ENCODE data around the gene HK1.

Gene HK1

DNA sequence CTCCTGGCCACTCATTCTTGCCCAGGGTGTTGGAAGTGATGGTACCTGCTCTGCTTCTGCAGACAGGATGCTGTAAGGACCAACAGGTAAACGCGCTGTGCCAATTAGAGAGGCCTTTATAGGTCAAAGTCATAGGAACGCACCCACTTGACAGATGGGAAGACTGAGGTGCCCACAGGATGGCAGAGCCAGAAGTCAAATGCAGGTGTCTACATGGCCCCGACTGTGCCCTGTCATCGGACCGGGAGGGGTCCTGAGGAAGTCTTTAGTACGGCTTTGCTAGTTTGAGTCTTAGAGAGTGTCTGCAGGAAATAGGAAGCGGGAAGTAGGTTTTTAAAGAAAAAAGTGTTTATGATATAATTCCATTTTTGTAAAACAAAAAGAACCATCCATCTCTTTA lies 57.3 kb downstream of the HK1 start:
- Histone ChIP-seq H3K4me1 (ENCODE audit: control insufficient read depth in 1 of 2, insufficient read depth in 2 of 2, low read length in 2 of 2) (peaks cover 64 to 67% of the 10 kb centered on the region in 2 experiments), H3K79me2 (ENCODE audit: control insufficient read depth, insufficient read depth, low read length, poor library complexity) (peaks cover 37% of the 10 kb centered on the region), H2BK5ac (ENCODE audit: low read depth, low read length, poor library complexity) (peak overlapping the region; percentile 60), H4K12ac (ENCODE audit: low read depth, low read length) (peak overlapping the region; percentile 13), H3K9ac (ENCODE audit: low read length) (no peak overlapping the region), H3K79me1 (ENCODE audit: low read length) (peaks cover 55% of the 10 kb centered on the region), H3K4ac (ENCODE audit: low read depth, low read length) (peak overlapping the region; percentile 72), H2BK12ac (ENCODE audit: low read length) (peak overlapping the region; percentile 63), H3K4me2 (ENCODE audit: low read length) (no peak overlapping the region), H3K27me3 (ENCODE audit: insufficient read depth, low read length) (no peaks in the 10 kb centered on the region), H3K36me3 (ENCODE audit: control insufficient read depth in 1 of 2, insufficient read depth in 2 of 2, low read length in 2 of 2) (no peaks in the 10 kb centered on the region), H3K23ac (ENCODE audit: low read length) (no peak overlapping the region), H3K27ac (ENCODE audit: low read depth, low read length) (peak overlapping the region; percentile 96), H3K9me3 (ENCODE audit: insufficient read depth, low read depth, low read length) (peaks cover 1% of the 10 kb centered on the region), H3K18ac (ENCODE audit: low read length) (peak overlapping the region; percentile 66), H2AK5ac (ENCODE audit: low read length) (peak overlapping the region; percentile 34), H2AFZ (ENCODE audit: insufficient read depth, low read length, poor library complexity) (peak overlapping the region; percentile 55), H3K4me3 (ENCODE audit: low read depth, low read length) (no peak overlapping the region), H4K91ac (ENCODE audit: low read depth, low read length) (peak overlapping the region; percentile 81), H3K14ac (ENCODE audit: low read length) (peak overlapping the region; percentile 62), H4K8ac (ENCODE audit: low read depth, low read length) (peak overlapping the region; percentile 55), H2BK120ac (ENCODE audit: insufficient read depth, low read length, poor library complexity) (peak overlapping the region; percentile 91)
- DNase-seq, result no peak
- WGBS (ENCODE audit: extremely low coverage, insufficient coverage, insufficient read length), result 100% methylated on average over 1 of the region's 8 CpGs

DNA sequence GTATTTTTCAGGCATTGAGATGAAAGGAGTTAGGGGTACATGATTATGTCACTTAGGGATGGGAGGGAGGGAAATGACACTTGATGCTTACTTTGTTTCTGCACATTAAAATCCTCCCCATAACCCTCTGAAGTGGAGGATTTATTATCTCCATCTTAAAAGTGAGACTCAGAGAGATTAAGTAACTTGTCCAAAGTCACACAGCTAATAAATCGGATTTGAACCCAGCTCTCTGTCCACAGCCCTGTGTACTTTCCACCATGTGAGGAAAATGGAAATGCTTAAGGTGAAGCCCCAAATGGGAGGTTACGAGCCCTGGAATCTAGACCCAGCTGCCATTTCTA lies 58.6 kb downstream of the HK1 start:
- no peak overlapping the region for H2AFZ ChIP-seq (ENCODE audit: insufficient read depth, low read length, poor library complexity)
- no peak overlapping the region for H3K14ac ChIP-seq (ENCODE audit: low read length)
- H3K9ac ChIP-seq (ENCODE audit: low read length), result no peak overlapping the region
- H3K4me3 ChIP-seq (ENCODE audit: low read depth, low read length), result no peak overlapping the region
- no peak overlapping the region for H3K4me2 ChIP-seq (ENCODE audit: low read length)
- H3K23ac ChIP-seq (ENCODE audit: low read length), result no peak overlapping the region
- no peak overlapping the region for H3K4ac ChIP-seq (ENCODE audit: low read depth, low read length)
- H3K36me3 ChIP-seq (ENCODE audit: control insufficient read depth in 1 of 2, insufficient read depth in 2 of 2, low read length in 2 of 2), result no peaks in the 10 kb centered on the region
- peak overlapping the region; percentile 87 for H3K27ac ChIP-seq (ENCODE audit: low read depth, low read length)
- H4K12ac ChIP-seq (ENCODE audit: low read depth, low read length), result no peak overlapping the region
- H4K91ac ChIP-seq (ENCODE audit: low read depth, low read length), result no peak overlapping the region
- WGBS (ENCODE audit: extremely low coverage, insufficient coverage, insufficient read length), result no CpG with 5 or more reads among the region's 2 CpGs
- no peak overlapping the region for H4K8ac ChIP-seq (ENCODE audit: low read depth, low read length)
- H2AK5ac ChIP-seq (ENCODE audit: low read length), result no peak overlapping the region
- H2BK120ac ChIP-seq (ENCODE audit: insufficient read depth, low read length, poor library complexity), result no peak overlapping the region
- peaks cover 57% of the 10 kb centered on the region for H3K79me1 ChIP-seq (ENCODE audit: low read length)
- peaks cover 61% of the 10 kb centered on the region in 2 experiments for H3K4me1 ChIP-seq (ENCODE audit: control insufficient read depth in 1 of 2, insufficient read depth in 2 of 2, low read length in 2 of 2)
- no peaks in the 10 kb centered on the region for H3K27me3 ChIP-seq (ENCODE audit: insufficient read depth, low read length)
- DNase-seq, result no peak
- H2BK12ac ChIP-seq (ENCODE audit: low read length), result peak overlapping the region; percentile 32
- H3K18ac ChIP-seq (ENCODE audit: low read length), result no peak overlapping the region
- H3K79me2 ChIP-seq (ENCODE audit: control insufficient read depth, insufficient read depth, low read length, poor library complexity), result peaks cover 37% of the 10 kb centered on the region
- H2BK5ac ChIP-seq (ENCODE audit: low read depth, low read length, poor library complexity), result peak overlapping the region; percentile 7
- H3K9me3 ChIP-seq (ENCODE audit: insufficient read depth, low read depth, low read length), result peaks cover 1% of the 10 kb centered on the region

DNA sequence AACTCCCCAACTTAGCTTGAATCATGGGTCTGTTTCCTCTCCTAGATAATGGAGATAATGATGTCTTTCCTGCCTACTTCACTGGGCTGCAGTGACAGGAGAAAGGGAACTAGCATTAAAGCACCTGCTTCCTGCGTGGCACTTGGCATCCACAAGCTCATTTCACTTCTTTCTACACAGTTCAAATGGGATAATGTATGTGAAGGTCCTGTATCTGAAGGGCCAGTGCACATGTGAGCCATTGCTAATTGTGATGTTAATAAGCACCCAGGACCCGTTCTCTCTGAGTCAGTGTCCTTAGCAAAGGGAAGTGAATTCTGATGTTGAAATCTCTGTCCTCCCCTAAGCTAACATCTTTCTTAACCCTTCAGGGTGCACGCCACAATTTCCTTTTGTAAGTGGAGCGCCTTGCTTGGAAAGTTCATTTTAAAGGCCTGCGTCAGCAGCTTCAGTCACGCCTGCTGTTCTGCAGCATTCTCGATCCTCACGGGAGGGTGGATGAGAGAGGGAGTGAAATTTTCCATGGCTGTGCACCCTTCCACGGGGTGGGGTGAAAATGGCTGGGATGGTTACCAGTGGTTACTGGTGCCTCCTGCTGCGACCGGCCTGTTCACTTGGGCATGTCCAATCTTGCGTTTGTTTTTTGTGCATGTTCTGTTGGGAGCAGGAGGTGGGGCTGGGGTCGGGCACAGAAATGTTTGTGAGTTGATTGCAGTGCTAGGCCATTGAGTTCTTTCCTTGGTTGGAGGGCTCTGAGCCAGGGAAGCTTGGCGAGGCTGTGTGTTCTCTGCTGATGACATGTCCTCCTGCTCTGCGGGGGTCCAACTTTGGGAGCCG lies 59.2 kb downstream of the HK1 start:
- Histone ChIP-seq H3K4ac (ENCODE audit: low read depth, low read length) (peak overlapping the region; percentile 62), H3K79me1 (ENCODE audit: low read length) (peaks cover 52% of the 10 kb centered on the region), H4K12ac (ENCODE audit: low read depth, low read length) (no peak overlapping the region), H3K79me2 (ENCODE audit: control insufficient read depth, insufficient read depth, low read length, poor library complexity) (peaks cover 40% of the 10 kb centered on the region), H2BK12ac (ENCODE audit: low read length) (peak overlapping the region; percentile 32), H3K4me3 (ENCODE audit: low read depth, low read length) (no peak overlapping the region), H3K27me3 (ENCODE audit: insufficient read depth, low read length) (no peaks in the 10 kb centered on the region), H2AK5ac (ENCODE audit: low read length) (no peak overlapping the region), H3K18ac (ENCODE audit: low read length) (peak overlapping the region; percentile 57), H3K36me3 (ENCODE audit: control insufficient read depth in 1 of 2, insufficient read depth in 2 of 2, low read length in 2 of 2) (no peaks in the 10 kb centered on the region), H2BK120ac (ENCODE audit: insufficient read depth, low read length, poor library complexity) (peak overlapping the region; percentile 88), H4K8ac (ENCODE audit: low read depth, low read length) (peak overlapping the region; percentile 68), H3K27ac (ENCODE audit: low read depth, low read length) (peak overlapping the region; percentile 87), H3K4me1 (ENCODE audit: control insufficient read depth in 1 of 2, insufficient read depth in 2 of 2, low read length in 2 of 2) (peaks cover 55 to 60% of the 10 kb centered on the region in 2 experiments), H3K9ac (ENCODE audit: low read length) (no peak overlapping the region), H2AFZ (ENCODE audit: insufficient read depth, low read length, poor library complexity) (peak overlapping the region; percentile 26), H3K4me2 (ENCODE audit: low read length) (peak overlapping the region; percentile 20), H2BK5ac (ENCODE audit: low read depth, low read length, poor library complexity) (peak overlapping the region; percentile 90), H4K91ac (ENCODE audit: low read depth, low read length) (peak overlapping the region; percentile 95), H3K14ac (ENCODE audit: low read length) (peak overlapping the region; percentile 62), H3K23ac (ENCODE audit: low read length) (no peak overlapping the region), H3K9me3 (ENCODE audit: insufficient read depth, low read depth, low read length) (peaks cover 1% of the 10 kb centered on the region)
- peak; percentile 96 to 98 for DNase-seq
- WGBS (ENCODE audit: extremely low coverage, insufficient coverage, insufficient read length), result no CpG with 5 or more reads among the region's 16 CpGs

- Histone ChIP-seq H3K27ac (ENCODE audit: low read depth, low read length) (peak overlapping the region; percentile 87), H4K8ac (ENCODE audit: low read depth, low read length) (peak overlapping the region; percentile 68), H3K4me3 (ENCODE audit: low read depth, low read length) (no peak overlapping the region), H3K9ac (ENCODE audit: low read length) (peak overlapping the region; percentile 31), H3K4ac (ENCODE audit: low read depth, low read length) (peak overlapping the region; percentile 73), H3K79me2 (ENCODE audit: control insufficient read depth, insufficient read depth, low read length, poor library complexity) (peaks cover 36% of the 10 kb centered on the region), H2AFZ (ENCODE audit: insufficient read depth, low read length, poor library complexity) (peak overlapping the region; percentile 12), H3K4me1 (ENCODE audit: control insufficient read depth in 1 of 2, insufficient read depth in 2 of 2, low read length in 2 of 2) (peaks cover 49 to 55% of the 10 kb centered on the region in 2 experiments), H3K18ac (ENCODE audit: low read length) (peak overlapping the region; percentile 88), H3K4me2 (ENCODE audit: low read length) (peak overlapping the region; percentile 20), H3K9me3 (ENCODE audit: insufficient read depth, low read depth, low read length) (peaks cover 1% of the 10 kb centered on the region), H3K23ac (ENCODE audit: low read length) (no peak overlapping the region), H2BK12ac (ENCODE audit: low read length) (peak overlapping the region; percentile 63), H2AK5ac (ENCODE audit: low read length) (no peak overlapping the region), H3K36me3 (ENCODE audit: control insufficient read depth in 1 of 2, insufficient read depth in 2 of 2, low read length in 2 of 2) (no peaks in the 10 kb centered on the region), H3K79me1 (ENCODE audit: low read length) (peaks cover 46% of the 10 kb centered on the region), H3K14ac (ENCODE audit: low read length) (peak overlapping the region; percentile 89), H2BK5ac (ENCODE audit: low read depth, low read length, poor library complexity) (peak overlapping the region; percentile 90), H4K12ac (ENCODE audit: low read depth, low read length) (peak overlapping the region; percentile 70), H2BK120ac (ENCODE audit: insufficient read depth, low read length, poor library complexity) (peak overlapping the region; percentile 88), H4K91ac (ENCODE audit: low read depth, low read length) (peak overlapping the region; percentile 95), H3K27me3 (ENCODE audit: insufficient read depth, low read length) (no peaks in the 10 kb centered on the region)
- peak; percentile 98 for DNase-seq
- WGBS (ENCODE audit: extremely low coverage, insufficient coverage, insufficient read length), result no CpG with 5 or more reads among the region's 8 CpGs
Measured at GRCh38 chr10:69338133-69338456, 59.8 kb downstream of the HK1 start.
